Measurements from ENCODE around the gene CAPN6. TPM values are rescaled to one million over a fixed set of nuclear protein-coding genes. Genes with fewer than 3 reads are reported as not detected.

CAPN6 gene
- total and polyA plus RNA-seq, 2 donors (not counting 3 experiments of a cell fraction or from before 2014, with no cell fraction given): not detected

- Histone ChIP-seq H4K20me1 (replicated peaks; ENCODE audit: control insufficient read depth, extremely low read depth, insufficient read depth, low read length) (no peaks in the 10 kb centered on the region), H3K27me3 (ENCODE audit: control insufficient read depth in 2 of 2, insufficient read depth in 2 of 2, low read length in 2 of 2) (no peaks in the 10 kb centered on the region), H3K4me1 (ENCODE audit: control insufficient read depth, extremely low read depth, insufficient read depth, low read length) (no peaks in the 10 kb centered on the region), H3K9me3 (replicated peaks; ENCODE audit: control insufficient read depth, insufficient read depth, low read length) (no peaks in the 10 kb centered on the region), H3K79me2 (ENCODE audit: control insufficient read depth, insufficient read depth, low read length) (no peaks in the 10 kb centered on the region), H3K27ac (ENCODE audit: insufficient read depth, low read depth, low read length) (no peak overlapping the region), H3K9ac (replicated peaks; ENCODE audit: extremely low read depth, insufficient read depth, low read length) (no peak overlapping the region), H3K36me3 (ENCODE audit: control insufficient read depth in 2 of 2, extremely low read depth in 1 of 2, insufficient read depth in 2 of 2, low read length in 2 of 2) (no peaks in the 10 kb centered on the region), H3K4me3 (replicated peaks in 1 of 3; ENCODE audit: insufficient read depth in 1 of 3, low read depth in 1 of 3, low read length in 3 of 3) (no peak overlapping the region), H3K9me1 (replicated peaks; ENCODE audit: control insufficient read depth, extremely low read depth, insufficient read depth, low read length) (no peaks in the 10 kb centered on the region), H2AFZ (ENCODE audit: low read depth, low read length) (no peak overlapping the region), H3K4me2 (ENCODE audit: insufficient read depth, low read length) (no peak overlapping the region)
- dilution Hi-C loops (cut with MboI; ENCODE audit: extremely low pct_ligation_motif_present, low sequenced_read_pairs) (no loop called here), intact Hi-C loops (cut with micrococcal nuclease) (no loop called here)
- ChIA-PET POLR2A (no interaction called here), CTCF (no interaction called here)
- TF ChIP-seq POLR2A (IDR thresholded peaks at IDR 0.05; ENCODE audit: low read depth, low read length): no peak
- TF ChIP-seq EZH2 (IDR thresholded peaks at IDR 0.05; ENCODE audit: borderline replicate concordance, low read depth, low read length, severe bottlenecking): no peak
- no peak for TF ChIP-seq JUN (IDR thresholded peaks at IDR 0.05; ENCODE audit: borderline replicate concordance, insufficient read depth, insufficient read length, low read depth)
- no peak for TF ChIP-seq CTCF (IDR thresholded peaks at IDR 0.05; ENCODE audit: extremely low read depth in 1 of 2, insufficient read depth in 1 of 2, low read depth in 1 of 2, low read length in 2 of 2)
- TF ChIP-seq, protein P1, sequence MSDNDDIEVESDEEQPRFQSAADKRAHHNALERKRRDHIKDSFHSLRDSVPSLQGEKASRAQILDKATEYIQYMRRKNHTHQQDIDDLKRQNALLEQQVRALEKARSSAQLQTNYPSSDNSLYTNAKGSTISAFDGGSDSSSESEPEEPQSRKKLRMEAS (IDR thresholded peaks at IDR 0.05; ENCODE audit: insufficient read depth, insufficient read length): no peak
- no peak for TF ChIP-seq MYC (IDR thresholded peaks at IDR 0.05; ENCODE audit: low read depth, low read length)
- no peak for TF ChIP-seq POLR2AphosphoS5 (IDR thresholded peaks at IDR 0.05; ENCODE audit: insufficient read depth, low read depth, low read length)
- TF ChIP-seq GATA2 (IDR thresholded peaks at IDR 0.05; ENCODE audit: insufficient read depth, insufficient read length, low read depth, low read length): no peak
- TF ChIP-seq FOS (IDR thresholded peaks at IDR 0.05; ENCODE audit: borderline replicate concordance, insufficient read depth, low read length): no peak
- DNase-seq (ENCODE audit: low read depth, low spot score) (no peak), FAIRE-seq (no peak)
- no TSS peak for BruUV-seq (replicated peaks)
Measured at GRCh38 chrX:111268506-111268905, 1.8 kb downstream of the CAPN6 start.

Data from endothelial cell of umbilical vein (primary cell).